PFSK-1 (cell line): ENCODE data around the gene SHC4.
A peak's percentile ranks its signal among the peaks of the same experiment; 100 is the strongest.

Experiments used
- FOXP2 ChIP-seq: optimal IDR thresholded peaks from 2 replicates; pipeline ENCODE3; 2011; ENCODE audit warnings: borderline replicate concordance, control low read depth, inconsistent platforms; ENCODE audit not compliant: insufficient read depth; ENCODE audit errors: extremely low read length, extremely low read depth
- POLR2AphosphoS5 ChIP-seq: IDR thresholded peaks from 2 replicates; pipeline ENCODE4 v1.6.1; 2012; ENCODE audit warnings: low read depth, mild to moderate bottlenecking, control low read depth, low read length, moderate library complexity
- REST ChIP-seq, 2 experiments: IDR thresholded peaks; 2 replicates each; pipeline versions ENCODE4 v1.6.1 to v1.8.0; 2011 to 2012; ENCODE audit warnings: low read depth in 2 of 2, low read length in 2 of 2, control low read depth in 1 of 2, inconsistent platforms in 1 of 2, mild to moderate bottlenecking in 1 of 2, moderate library complexity in 1 of 2; ENCODE audit not compliant: insufficient read depth in 1 of 2
- SIN3A ChIP-seq: IDR thresholded peaks from 2 replicates; pipeline ENCODE4 v1.6.1; 2012; ENCODE audit warnings: mild to moderate bottlenecking, low read length, moderate library complexity, borderline replicate concordance; ENCODE audit not compliant: insufficient read depth
- TAF1 ChIP-seq: IDR thresholded peaks from 2 replicates; pipeline ENCODE4 v1.6.1; 2012; ENCODE audit warnings: low read length, control low read depth, borderline replicate concordance; ENCODE audit not compliant: insufficient read depth

Gene SHC4

GRCh38 chr15:48962662-48963523, 826 bp downstream of the SHC4 start:
- TF ChIP-seq SIN3A = no peak
- peak; percentile 87 for TF ChIP-seq TAF1
- TF ChIP-seq REST (IDR thresholded peaks at IDR 0.05; ENCODE audit: insufficient read depth in 1 of 2, low read depth in 2 of 2, low read length in 2 of 2) = no peak
- peak; percentile 87 for TF ChIP-seq POLR2AphosphoS5
- TF ChIP-seq FOXP2 = peak; percentile 18

- TF ChIP-seq TAF1 (no peak), REST (IDR thresholded peaks at IDR 0.05; ENCODE audit: insufficient read depth in 1 of 2, low read depth in 2 of 2, low read length in 2 of 2) (no peak), SIN3A (no peak), POLR2AphosphoS5 (no peak; the same call in 1 of the 2 replicates), FOXP2 (no peak)
Observed at GRCh38 chr15:48955967-48956366, 7.8 kb downstream of the SHC4 start.

- TF ChIP-seq SIN3A (no peak), TAF1 (no peak), REST (IDR thresholded peaks at IDR 0.05; ENCODE audit: insufficient read depth in 1 of 2, low read depth in 2 of 2, low read length in 2 of 2) (no peak), FOXP2 (no peak), POLR2AphosphoS5 (no peak)
Observed at GRCh38 chr15:48955370-48955769, 8.3 kb downstream of the SHC4 start.

DNA sequence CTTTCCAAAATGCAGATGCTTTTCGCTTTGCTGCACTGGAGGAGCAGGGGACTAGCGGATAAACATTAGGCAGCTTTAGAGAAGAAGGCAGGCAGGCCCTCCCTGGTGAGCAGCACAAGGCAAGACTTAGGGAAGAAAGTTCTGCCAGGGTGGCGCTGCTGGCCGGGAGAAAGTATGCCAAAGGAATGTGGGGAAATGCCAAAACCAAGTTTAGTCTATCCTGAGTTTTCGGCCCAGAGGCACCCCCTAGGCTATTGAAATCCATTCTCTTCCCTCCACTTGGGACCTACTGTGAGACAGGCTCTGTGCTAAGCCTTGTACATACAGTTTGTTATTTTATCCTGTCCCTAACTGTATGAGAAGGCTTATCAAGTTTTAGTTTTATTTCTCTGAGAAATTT, 9.2 kb downstream of the SHC4 start:
- TF ChIP-seq SIN3A = no peak
- TF ChIP-seq REST (IDR thresholded peaks at IDR 0.05; ENCODE audit: insufficient read depth in 1 of 2, low read depth in 2 of 2, low read length in 2 of 2) = no peak
- TF ChIP-seq POLR2AphosphoS5 = no peak
- no peak for TF ChIP-seq TAF1
- TF ChIP-seq FOXP2 = no peak
